ENCODE data around the gene GPR108.
A peak's percentile ranks its signal among the peaks of the same experiment; 100 is the strongest.
"Not testable (repeated sequence)": the region's sequence is repeated elsewhere in the genome, so short reads cannot be mapped to it uniquely, and the experiment has no call there.

Gene GPR108

DNA sequence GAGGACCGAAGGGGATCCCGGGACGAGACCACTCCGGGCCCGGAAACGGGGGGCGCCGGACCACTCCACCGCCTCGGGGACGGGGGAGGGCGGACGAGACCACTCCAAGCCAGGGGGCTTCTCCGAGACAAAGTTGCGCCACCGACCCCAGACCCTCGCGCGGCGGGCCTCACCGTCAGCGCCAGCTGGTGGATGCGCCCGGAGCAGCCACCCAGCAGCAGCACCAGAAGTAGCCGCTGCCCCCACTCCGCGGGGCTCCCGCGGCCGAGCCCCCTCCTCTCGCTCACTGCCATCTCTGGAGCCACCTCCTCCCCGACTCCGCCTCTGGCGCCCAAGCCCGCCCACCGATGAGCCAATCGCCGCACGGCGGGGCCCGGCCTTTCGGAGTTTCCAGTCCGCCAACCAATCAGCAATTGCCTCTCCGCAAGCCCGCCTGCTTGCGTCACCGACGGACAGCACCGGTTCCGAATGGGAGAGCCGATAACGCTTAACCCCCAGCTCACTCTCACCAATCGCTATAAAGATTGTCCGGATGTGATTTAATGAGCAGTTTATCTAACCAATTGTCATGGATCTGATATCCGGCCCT is at the start of gene GPR108:
TSS of gene GPR108 (minus strand) at position 297 of the 589 bp plus-strand sequence. CDS start at position 293, 4 bp downstream.
- DNase-seq, result peak; percentile 98

DNA sequence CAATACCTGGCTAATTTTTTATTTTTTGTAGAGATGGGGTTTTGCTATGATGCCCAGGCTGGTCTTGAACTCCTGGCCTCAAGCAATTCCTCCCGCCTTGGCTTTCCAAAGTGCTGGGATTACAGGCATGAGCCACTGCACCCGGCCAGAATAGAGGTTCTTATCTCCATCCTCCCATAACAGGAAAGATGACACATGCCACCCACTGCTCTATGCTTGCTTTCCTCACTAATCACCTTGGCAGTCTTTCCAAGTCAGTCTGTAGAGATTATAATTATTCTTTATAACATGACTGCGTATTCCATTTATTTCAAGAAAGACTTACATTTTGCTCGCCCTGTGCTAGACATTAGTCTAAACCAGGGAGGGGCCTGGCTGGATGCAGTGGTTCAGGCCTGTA is 41.8 kb upstream of the GPR108 start:
- DNase-seq, result no peak

DNA sequence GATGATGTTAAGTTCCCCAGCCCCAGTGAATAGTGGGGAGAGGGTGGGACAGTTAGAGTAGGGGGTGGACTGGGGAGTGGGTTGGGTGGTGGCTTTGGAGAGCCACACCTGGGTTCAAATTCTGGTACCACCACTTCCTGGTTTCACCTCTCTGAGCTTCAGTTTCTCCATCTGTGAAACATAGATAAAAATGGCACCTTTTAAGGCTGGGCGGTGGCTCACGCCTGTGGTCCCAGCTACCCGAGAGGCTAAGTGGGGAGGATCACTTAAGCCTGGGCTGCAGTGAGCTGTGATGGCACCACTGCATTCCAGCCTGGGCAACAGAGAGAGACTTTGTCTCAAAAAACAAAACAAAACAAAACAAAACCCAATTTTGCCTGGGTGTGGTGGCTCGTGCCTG is 41.0 kb upstream of the GPR108 start:
- DNase-seq, result no peak

DNA sequence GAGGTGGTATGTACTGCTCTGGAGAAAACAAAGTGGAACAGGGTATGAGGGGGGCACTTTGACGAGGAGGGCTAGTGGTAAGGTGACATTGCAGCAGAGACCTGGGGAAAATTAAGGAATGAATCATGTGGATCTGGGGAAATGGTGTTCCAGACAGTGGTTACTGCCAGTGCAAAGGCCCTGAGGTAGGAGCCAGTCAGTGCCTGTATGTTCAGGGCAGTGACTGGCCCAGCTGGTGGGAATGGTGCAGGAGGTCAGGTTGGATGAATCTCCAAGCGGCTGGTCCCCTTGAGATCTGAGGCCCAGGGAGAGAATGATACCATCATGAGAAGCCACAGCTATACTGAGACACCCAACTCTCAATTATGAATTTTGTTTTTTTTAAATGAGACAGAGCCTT is 40.1 kb upstream of the GPR108 start:
- DNase-seq, result no peak

DNA sequence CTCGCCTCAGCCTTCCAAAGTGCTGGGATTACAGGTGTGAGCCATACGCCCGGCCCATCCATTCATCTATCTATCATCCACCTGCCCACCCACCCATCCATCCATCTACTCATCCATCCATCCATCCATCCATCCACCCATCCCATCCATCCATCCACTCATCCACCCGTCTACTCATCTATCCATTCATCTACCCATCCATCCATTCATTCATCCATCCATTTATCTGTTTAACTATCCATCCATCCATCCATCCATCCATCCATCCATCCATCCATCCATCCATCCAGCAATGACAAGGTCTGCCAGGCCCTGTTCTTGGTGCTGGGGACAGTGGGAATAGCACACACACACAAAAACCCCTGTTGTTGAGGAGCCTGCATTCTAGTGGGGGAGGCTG is 39.6 kb upstream of the GPR108 start:
- DNase-seq, result no peak

DNA sequence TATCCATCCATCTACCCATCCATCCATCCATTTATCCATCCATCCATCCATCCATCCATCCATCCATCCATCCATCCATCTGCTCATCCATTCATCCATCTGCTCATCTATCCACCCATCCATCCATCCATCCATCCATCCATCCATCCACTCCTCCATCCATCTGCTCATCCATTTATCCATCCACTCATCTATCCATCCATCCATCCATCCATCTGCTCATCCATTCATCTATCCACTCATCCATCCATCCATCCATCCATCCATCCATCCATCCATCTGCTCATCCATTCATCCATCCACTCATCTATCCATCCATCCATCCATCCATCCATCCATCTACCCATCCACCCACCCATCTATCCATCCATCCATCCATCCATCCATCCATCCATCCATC is 38.7 kb upstream of the GPR108 start:
- not testable (repeated sequence) for DNase-seq

DNA sequence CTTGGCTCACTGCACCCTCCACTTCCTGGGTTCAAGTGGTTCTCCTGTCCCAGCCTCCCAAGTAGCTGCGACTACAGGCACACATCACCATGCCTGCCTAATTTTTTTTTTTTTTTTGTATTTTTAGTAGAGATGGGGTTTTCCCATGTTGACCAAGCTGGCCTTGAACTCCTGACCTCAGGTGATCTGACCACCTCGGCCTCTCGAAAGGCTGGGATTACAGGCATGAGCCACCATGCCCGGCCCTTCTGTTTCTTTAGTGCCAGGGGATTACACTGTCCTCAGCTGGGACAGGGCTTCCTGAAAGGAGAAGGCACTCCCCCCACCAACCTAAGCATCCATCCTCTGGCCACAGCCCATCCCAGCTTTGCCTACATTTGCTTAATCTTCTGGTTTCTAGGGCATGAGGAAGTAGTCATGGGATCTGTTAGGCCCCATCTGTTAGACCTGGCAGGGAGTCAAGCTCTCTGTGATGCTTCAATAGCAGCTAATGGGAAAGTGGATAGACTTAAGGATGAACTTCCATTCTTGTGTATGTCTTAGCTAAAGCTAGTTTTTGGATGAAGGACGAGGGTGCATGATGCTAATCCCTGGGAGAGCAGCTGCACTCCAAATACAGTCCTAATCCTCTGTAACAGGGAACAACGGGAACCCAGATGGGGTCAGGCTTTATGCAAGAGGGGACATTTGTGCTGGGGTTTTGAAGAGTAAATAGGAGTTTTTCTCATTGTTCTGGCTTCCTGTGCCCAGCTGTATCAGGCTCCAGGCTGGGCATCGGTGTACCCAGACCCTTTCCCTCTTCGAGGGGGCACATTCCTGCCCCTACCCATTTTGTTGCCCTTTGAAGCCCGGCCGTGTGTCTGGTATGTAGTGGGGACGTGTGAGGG is 37.7 kb upstream of the GPR108 start:
- DNase-seq, result no peak

DNA sequence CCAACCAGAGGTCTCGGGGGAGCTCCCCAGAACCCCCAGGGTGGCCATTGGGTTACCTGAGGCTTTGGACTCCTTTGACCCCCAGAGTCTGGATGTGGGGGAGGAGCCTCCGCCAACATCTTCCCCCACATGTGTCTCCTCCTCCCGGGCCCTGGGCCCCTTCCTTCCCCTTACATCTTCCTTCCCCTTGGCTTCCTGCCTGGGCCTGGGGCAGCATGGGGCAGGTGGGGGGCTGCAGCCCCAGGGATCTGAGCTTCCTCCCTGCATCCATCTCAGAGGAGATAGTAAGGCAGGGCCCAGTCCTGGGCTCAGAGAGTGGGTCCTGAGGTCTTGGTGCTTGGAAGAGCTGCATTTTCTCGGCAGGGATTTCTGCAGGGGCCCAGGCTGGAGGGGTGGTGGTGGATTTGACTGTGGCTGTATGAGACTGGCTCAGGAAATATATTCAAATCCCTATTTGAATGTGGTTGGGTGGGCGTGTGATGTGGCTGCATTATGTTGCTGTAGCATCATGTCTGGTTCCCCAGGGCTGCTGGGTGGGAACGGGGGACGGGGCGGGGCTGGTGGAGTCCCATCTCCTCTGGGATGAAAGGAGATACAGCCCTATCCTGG is 36.0 kb upstream of the GPR108 start:
- DNase-seq, result no peak

DNA sequence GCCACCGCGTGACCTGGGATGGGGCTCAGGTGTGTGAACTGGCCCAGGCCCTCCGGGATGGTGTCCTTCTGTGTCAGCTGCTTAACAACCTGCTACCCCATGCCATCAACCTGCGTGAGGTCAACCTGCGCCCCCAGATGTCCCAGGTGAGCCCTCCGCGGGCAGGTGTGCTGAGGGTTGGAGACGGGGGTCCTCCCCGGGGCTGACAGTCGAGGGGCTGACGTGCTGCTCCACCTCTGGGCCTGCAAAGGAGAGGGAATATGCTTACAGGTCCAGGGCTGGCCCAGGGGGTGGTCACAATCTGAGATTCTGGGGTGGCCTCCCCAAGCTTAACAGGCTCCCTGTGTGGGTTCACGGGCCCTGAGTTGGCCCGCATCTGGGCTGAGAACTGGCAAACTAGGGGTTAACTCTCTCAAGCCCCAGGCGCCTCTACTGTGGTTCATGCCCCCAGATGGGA is 35.5 kb upstream of the GPR108 start:
- DNase-seq, result no peak

DNA sequence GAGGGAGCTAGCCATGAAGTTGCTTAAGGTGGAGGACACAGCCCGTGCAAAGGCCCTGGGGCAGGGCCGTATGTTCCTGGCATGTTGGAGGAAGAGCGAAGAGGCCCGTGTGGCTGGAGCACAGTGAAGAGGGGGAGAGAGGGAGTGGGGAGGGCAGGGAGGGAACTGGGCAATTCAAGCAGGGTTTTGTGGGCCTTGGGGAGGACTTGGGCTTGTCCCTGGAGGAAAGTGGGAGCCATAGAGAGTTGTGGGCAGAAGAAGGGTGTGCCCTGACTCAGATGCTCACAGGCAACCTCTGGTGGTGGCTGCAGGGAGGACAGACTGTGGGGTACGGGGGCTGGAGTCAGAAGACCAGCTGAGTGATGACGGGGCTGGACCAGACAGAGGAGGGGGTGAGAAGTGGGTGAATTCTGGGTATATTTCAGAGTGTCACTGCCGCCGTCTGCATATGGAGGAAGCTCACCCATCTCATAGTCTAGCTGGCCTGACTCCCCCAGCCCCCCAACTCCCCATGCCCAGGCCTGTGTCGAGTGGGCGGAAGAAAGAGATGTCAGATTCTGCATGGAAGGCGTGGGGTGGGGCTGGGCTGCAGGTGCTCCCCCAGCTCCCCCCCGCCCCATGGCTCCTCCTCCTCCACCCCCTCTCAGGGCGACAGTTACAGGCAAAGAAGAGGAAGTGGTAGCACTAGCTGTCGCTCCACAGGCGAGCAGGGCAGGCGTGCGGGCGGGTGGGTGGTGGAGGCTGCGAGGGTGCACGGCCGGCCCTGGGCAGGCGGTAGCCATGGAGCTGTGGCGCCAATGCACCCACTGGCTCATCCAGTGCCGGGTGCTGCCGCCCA is 34.9 kb upstream of the GPR108 start, which contains the start of gene VAV1:
TSS of gene VAV1 (plus strand) at position 681 of the 838 bp plus-strand sequence. CDS start at position 781, 100 bp downstream.
- no peak for DNase-seq

DNA sequence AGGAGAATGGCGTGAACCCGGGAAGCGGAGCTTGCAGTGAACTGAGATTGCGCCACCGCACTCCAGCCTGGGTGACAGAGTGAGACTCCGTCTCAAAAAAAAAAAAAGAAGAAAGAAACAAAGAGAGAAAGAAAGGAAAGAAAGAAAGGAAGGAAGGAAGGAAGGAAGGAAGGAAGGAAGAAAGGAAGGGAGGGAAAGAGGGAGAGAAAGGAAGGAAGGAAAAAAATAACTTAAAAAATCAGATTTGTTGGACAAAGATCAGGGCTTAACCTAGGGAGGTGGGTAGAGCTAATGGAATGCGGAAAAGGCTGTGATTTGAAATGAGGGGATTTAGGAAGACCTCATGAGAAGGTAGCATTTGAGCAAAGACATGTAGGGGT is 34.3 kb upstream of the GPR108 start:
- not testable (repeated sequence) for DNase-seq

DNA sequence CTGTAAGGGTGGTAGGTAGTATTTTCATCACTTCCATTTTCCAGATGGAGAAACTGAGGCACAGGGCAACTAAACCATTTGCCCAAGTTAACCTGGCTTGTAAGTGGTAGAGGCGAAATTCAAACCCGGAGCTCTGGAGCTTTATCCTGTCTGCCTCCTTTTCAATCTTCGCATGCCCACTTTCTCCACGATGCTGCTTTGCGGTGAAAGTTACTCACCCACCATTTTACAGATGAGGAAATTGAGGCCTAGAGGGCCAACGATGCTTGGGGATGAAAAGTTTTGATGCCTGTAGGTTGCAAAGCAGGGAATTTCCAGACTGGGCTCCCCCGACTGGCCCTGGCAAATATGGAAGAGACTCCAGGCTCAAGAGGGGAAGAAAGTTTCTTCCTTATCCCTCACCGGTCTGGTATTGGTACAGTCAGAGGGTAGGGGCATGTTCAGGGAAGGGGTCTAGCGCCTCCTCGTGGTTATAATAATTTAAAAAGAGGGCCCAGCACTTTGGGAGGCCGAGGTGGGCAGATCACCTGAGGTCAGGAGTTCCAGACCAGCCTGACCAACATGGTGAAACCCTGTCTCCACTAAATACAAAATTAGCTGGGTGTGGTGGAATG is 31.7 kb upstream of the GPR108 start:
- no peak for DNase-seq

DNA sequence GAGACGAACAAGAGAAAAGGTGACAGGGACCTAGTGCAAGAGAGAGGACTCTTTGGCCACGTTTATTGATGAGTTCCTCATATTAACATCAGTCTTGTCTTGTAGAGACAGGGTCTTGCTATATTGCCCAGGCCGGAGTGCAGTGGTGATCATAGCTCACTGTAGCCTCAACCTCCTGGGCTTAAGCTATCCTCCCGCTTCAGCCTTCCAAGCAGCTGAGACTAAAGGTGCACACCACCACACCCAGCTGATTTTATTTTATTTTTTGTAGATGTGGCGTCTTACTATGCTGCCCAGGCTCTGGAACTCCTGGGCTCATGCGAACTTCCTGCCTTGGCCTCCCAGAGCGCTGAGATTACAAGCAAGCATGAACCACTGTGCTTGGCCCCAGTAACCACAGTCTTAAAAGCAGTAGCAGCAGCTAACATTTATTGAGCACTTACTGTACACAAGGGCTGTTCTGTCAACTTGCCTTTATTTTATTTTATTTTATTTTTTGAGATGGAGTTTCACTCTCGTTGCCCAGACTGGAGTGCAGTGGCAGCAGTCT is 30.9 kb upstream of the GPR108 start:
- no peak for DNase-seq

DNA sequence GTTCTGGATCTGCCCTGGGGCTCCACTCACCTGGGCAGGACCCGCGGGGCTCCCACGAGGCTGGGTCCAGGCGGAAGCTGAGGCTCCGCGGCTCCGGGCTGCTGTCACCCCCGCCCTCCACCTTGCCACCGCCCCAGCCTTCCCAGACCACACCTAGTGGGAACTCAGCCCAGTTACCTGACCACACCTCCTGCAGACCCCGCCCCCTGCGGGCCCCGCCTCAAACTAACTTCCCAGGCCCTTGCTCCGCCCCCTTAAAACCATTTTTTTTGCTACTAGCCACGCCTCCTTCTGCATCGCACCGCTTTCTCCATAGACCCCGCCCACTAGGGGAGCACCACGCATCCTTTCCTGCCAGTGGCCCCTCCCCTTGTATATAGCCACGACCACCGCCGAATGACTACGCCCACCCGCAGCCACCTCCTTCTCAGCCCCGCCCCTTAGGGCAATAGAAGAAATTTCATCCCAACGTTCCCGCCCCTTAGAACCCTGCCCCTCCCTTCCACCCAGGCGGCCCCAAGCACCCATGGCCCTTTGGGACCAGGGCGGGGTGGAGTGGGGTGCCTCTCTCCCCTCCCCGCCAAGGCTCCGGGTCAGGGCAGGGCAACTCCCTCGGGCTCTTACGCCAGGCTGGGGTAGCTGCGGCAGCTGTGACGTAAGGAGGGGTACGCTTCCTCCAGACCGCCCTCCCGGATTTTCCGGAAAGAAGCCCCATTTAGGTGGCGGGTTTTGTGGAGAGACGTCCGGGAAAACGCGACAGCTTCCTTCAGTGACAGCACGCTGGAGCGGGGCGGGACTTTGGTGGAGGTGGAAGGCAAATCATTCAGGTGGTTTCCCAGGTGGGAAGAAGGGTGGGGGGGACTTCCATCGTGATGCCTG is 30.2 kb upstream of the GPR108 start, which contains the start of gene SH2D3A:
TSS of gene SH2D3A (minus strand) at position 79 of the 879 bp plus-strand sequence. CDS start 3,687 bp downstream, outside the sequence.
- DNase-seq, result no peak

DNA sequence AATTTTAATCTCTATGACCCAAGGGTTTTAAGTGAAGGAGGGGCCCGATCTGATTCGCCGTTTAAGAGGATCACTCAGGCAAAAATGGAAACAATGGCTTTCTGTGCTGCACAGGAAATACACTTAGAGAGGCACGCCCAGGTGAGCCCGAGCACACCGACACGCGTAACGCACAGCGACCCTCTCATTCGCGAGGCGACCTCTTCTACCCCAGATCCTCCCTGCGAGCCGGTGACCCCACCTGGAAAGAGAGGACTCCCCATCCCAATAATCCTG is 29.6 kb upstream of the GPR108 start:
- no peak for DNase-seq

DNA sequence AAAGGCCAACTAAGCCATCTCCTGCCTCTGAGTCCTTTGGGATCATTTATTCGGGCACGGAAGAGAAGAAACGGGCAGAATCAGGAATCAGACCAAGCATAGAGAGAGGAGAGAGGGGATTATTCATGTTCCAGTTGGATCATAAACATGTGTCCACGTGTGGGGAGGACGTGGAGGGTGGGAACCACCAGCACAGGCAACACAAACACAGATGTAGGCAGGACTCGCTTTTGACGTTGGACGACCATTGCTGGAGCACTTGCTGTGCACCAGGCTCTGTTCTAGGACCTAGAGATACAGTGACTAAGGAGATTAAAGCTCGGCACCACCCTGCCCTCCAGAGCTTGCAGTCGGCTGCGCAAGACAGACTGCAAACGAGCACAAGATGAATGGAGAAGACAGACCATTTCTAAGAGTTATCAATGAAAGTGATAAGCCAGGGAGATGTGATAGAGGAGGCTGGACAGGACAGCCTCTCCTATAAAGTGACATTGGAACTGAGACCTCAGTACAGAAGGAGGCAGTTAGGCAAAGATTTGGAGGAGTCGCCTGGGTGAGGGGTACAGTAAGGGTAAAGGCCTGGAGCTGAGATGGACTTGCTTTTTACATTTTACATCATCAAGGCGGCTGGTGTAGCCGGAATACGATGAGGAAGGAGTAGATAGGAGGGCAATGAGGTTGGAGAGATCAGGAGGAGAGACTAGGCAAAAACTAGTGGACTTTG is 29.1 kb upstream of the GPR108 start:
- DNase-seq, result no peak

DNA sequence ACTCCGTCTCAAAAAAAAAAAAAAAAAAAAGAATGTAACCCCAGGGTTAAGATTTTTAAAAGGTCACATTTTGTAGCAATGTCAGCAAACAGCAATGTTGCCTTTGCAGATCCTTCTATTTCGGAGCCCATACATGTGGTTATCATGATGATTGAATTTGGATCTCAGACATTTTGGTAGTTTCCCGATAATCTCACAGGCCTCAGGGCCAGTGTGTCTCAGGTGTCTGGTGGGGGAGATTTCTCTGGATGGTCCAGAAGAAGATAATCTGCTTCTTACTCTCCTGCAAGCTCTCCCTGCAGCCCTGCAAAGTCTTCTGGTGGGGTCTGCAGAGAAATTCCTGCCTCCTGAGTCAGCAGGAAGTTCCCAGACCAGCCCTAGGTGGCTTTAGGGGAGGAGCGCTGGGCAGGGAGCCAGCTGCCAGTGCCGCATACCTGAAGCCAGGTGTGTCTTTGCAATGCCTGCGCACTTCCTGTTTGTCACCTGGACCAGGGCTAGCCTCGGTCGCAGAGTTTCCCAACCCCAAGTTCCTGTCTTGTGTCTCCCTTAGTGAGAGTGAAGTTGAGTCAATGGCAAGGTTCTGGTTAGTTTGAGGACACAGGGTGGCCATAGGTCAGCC is 28.5 kb upstream of the GPR108 start:
- no peak for DNase-seq

DNA sequence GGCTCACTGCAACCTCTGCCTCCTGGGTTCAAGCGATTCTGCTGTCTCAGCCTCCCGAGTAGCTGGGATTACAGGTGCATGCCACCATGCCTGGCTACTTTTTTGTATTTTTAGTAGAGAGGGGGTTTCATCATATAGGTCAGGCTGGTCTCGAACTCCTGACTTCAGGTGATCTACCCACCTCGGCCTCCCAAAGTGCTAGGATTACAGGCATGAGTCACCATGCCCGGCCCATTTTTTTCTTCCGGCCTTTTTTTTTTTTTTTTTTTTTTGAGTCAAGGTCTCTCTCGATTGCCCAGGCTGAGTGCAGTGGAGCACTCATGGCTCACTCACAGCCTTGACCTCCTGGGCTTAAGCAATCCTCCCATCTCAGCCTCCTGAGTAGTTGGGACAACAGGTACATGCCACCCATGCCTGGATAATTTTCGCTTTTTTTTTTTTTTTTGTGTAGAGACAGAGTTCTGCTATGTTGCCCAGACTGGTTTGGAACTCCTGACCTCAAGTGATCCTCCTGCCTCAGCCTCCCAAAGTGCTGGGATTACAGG is 24.9 kb upstream of the GPR108 start:
- DNase-seq, result not testable (repeated sequence)

DNA sequence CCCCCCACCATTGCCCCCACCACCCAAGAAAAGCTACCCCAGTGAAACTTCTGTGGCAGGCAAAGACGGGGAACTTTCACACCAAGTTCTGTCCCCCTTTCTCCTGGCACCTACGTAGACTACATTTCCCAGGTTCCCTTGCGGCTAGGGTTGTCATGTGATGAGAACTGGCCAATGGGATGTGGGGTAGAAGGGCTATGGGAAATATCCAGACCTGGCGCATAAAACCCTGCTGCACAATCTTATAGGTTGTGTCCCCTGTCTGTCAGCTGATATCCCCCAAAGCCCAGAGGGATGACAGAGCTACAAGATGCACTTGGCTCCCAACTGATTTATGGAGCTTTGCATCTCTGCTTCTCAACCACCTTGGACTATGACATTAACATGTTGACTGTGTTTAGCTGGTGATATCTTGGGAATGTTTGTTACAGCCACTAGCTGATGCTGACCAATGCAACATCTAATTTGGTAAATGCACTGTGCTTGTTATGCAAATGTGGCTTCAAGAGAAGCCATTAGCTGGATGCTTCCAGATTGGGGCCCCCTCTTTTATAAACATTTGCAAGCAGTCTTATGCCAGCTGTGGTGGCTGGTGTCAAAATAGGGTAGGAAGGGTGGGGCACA is 23.8 kb upstream of the GPR108 start:
- no peak for DNase-seq

All from T1000 (cell line).